HCT116 (cell line): ENCODE measurements around the gene ZBTB16. TPM values are rescaled to one million over a fixed set of nuclear protein-coding genes. Genes with fewer than 3 reads are reported as not detected.

Experiments used
- ATAC-seq: fragments of 200-7000 bp; cut with Tn5 transposase; 2 replicates; pipeline ENCODE4 v1.9.1; 2020; ENCODE audit warnings: mild to moderate bottlenecking, moderate library complexity
- BruUV-seq: library from RNA; stranded (reverse); fragments of 400-500 nt; replicated peaks from 2 replicates; lab custom pipeline; 2021; lab: Mats Ljungman, UMichigan
- CTCF ChIA-PET: fragments of 300-600 bp; sonication (Branson Sonifier 250); formaldehyde crosslinking; loops from one replicate; lab custom pipeline; 2021; ENCODE audit warnings: antibody characterized with exemption; lab: Charles Lee
- POLR2A ChIA-PET: fragments of 300-600, 350-600 bp; sonication (Branson Sonifier 250); formaldehyde crosslinking; loops from one replicate; lab custom pipeline; 2021; ENCODE audit warnings: antibody characterized with exemption; lab: Charles Lee
- RAD21 ChIA-PET, 2 experiments: fragments of 300-600 bp; sonication (Branson Sonifier 250); formaldehyde crosslinking; loops; one replicate each; lab custom pipeline; 2023; ENCODE audit warnings: low total read pairs in 2 of 2; ENCODE audit not compliant: uncharacterized antibody in 2 of 2, unreplicated experiment in 2 of 2, low non-redundant PET in 1 of 2; lab: Charles Lee
- DNase-seq: peaks from one replicate; pipeline ENCODE4 v3.0.0-alpha.2; 2010; ENCODE audit warnings: low read depth, low spot score
- H2AFZ ChIP-seq: fragments of 200-600 bp; shearing (Covaris generic), sonication (generic); 2 replicates; pipeline ENCODE4 v1.6.1; 2017; ENCODE audit warnings: low read depth, mixed run types, mixed read lengths, antibody characterized with exemption, low read length; ENCODE audit not compliant: poor library complexity, severe bottlenecking
- H3K27ac ChIP-seq: 2 replicates; pipeline ENCODE4 v1.5.1; 2012; ENCODE audit warnings: low read depth, low read length
- H3K27me3 ChIP-seq: fragments of 200-600 bp; sonication (generic); 2 replicates; pipeline ENCODE4 v1.6.1; 2016; ENCODE audit warnings: mixed run types, low read length, mixed read lengths; ENCODE audit not compliant: insufficient read depth
- H3K36me3 ChIP-seq, 2 experiments: fragments of 200-500 bp in 1 of 2; fragments of 200-600 bp in 1 of 2; sonication (Bioruptor generic) in 1 of 2; sonication (generic) in 1 of 2; 2 replicates each; pipeline versions ENCODE4 v1.5.1 to v1.6.1; 2014 to 2016; ENCODE audit warnings: low read length in 2 of 2, inconsistent platforms in 1 of 2, mixed read lengths in 1 of 2, mixed run types in 1 of 2; ENCODE audit not compliant: insufficient read depth in 2 of 2, control insufficient read depth in 1 of 2
- H3K4me1 ChIP-seq, 2 experiments: fragments of 200-600 bp in 1 of 2; sonication (generic) in 1 of 2; 2 replicates each; pipeline versions ENCODE4 v1.5.1 to v1.6.1; 2012 to 2017; ENCODE audit warnings: low read length in 2 of 2, inconsistent platforms in 1 of 2, mild to moderate bottlenecking in 1 of 2, mixed read lengths in 1 of 2, mixed run types in 1 of 2, moderate library complexity in 1 of 2; ENCODE audit not compliant: insufficient read depth in 2 of 2, control insufficient read depth in 1 of 2
- H3K4me2 ChIP-seq: fragments of 200-600 bp; sonication (generic); 2 replicates; pipeline ENCODE4 v1.6.1; 2017; ENCODE audit warnings: mixed run types, low read length, mixed read lengths
- H3K4me3 ChIP-seq, 2 experiments: fragments of 200-600 bp in 1 of 2; sonication (generic) in 1 of 2; replicated peaks in 1 of 2; 2 replicates each; pipeline ENCODE4 v1.5.1; 2011 to 2016; ENCODE audit warnings: low read length in 2 of 2, control low read depth in 1 of 2, low read depth in 1 of 2, mild to moderate bottlenecking in 1 of 2, mixed read lengths in 1 of 2, mixed run types in 1 of 2
- H3K79me2 ChIP-seq: fragments of 200-600 bp; sonication (generic); 2 replicates; pipeline ENCODE4 v1.6.1; 2017; ENCODE audit warnings: mild to moderate bottlenecking, mixed run types, low read length, moderate library complexity, mixed read lengths; ENCODE audit not compliant: insufficient read depth
- H3K9ac ChIP-seq: fragments of 200-600 bp; sonication (generic); 2 replicates; pipeline ENCODE4 v1.6.1; 2016; ENCODE audit warnings: low read length, mixed read lengths
- H3K9me2 ChIP-seq: fragments of 200-600 bp; sonication (generic), shearing (Covaris generic); 2 replicates; pipeline ENCODE4 v1.6.1; 2017; ENCODE audit warnings: mixed run types, mild to moderate bottlenecking, moderate library complexity; ENCODE audit not compliant: insufficient read depth
- H3K9me3 ChIP-seq, 2 experiments: fragments of 200-500 bp in 1 of 2; fragments of 200-600 bp in 1 of 2; sonication (Bioruptor generic) in 1 of 2; sonication (generic) in 1 of 2; 2 replicates each; pipeline ENCODE4 v1.6.1; 2014 to 2017; ENCODE audit warnings: low read length in 2 of 2, mixed read lengths in 2 of 2, inconsistent platforms in 1 of 2, low read depth in 1 of 2, mild to moderate bottlenecking in 1 of 2, mixed run types in 1 of 2, moderate library complexity in 1 of 2; ENCODE audit not compliant: control insufficient read depth in 1 of 2, insufficient read depth in 1 of 2
- H4K20me1 ChIP-seq: fragments of 200-600 bp; sonication (generic), shearing (Covaris generic); 2 replicates; pipeline ENCODE4 v1.6.1; 2017; ENCODE audit warnings: mixed run types, mild to moderate bottlenecking, moderate library complexity; ENCODE audit not compliant: insufficient read depth
- CEBPB ChIP-seq: IDR thresholded peaks from 2 replicates; pipeline ENCODE4 v1.6.1; 2012; ENCODE audit warnings: low read depth
- EGR1 ChIP-seq: IDR thresholded peaks from 2 replicates; pipeline ENCODE4 v1.6.1; 2012; ENCODE audit warnings: low read depth
- ELF1 ChIP-seq: IDR thresholded peaks from 2 replicates; pipeline ENCODE4 v1.6.1; 2012; ENCODE audit warnings: low read depth, borderline replicate concordance
- EZH2 ChIP-seq: fragments of 200-600 bp; sonication (generic); IDR thresholded peaks from 2 replicates; pipeline ENCODE4 v1.6.1; 2017; ENCODE audit warnings: antibody characterized with exemption, mixed run types
- EZH2phosphoT487 ChIP-seq: fragments of 200-600 bp; IDR thresholded peaks from 2 replicates; pipeline ENCODE4 v1.6.1; 2018; ENCODE audit warnings: antibody characterized with exemption, borderline replicate concordance
- FOSL1 ChIP-seq: IDR thresholded peaks from 2 replicates; pipeline ENCODE4 v1.6.1; 2012; ENCODE audit warnings: low read depth
- JUND ChIP-seq: IDR thresholded peaks from 2 replicates; pipeline ENCODE4 v1.6.1; 2012
- RAD21 ChIP-seq: IDR thresholded peaks from 2 replicates; pipeline ENCODE4 v1.6.1; 2012; ENCODE audit warnings: low read depth, mild to moderate bottlenecking
- SP1 ChIP-seq: IDR thresholded peaks from 2 replicates; pipeline ENCODE4 v1.6.1; 2012; ENCODE audit warnings: low read depth
- SRF ChIP-seq: IDR thresholded peaks from 2 replicates; pipeline ENCODE4 v1.6.1; 2012; ENCODE audit warnings: low read depth
- TCF7L2 ChIP-seq: IDR thresholded peaks from 2 replicates; pipeline ENCODE4 v1.7.0; 2011; ENCODE audit warnings: borderline replicate concordance, inconsistent platforms; ENCODE audit not compliant: insufficient read depth, insufficient read length; ENCODE audit errors: extremely low read depth
- YY1 ChIP-seq: IDR thresholded peaks from 2 replicates; pipeline ENCODE4 v1.6.1; 2011; ENCODE audit warnings: low read length, low read depth, moderate library complexity, mild to moderate bottlenecking; ENCODE audit not compliant: insufficient replicate concordance; ENCODE audit errors: extremely low read depth
- ZFX ChIP-seq: fragments of 450-650 bp; IDR thresholded peaks from 2 replicates; pipeline ENCODE4 v1.6.1; 2017
- ZNF274 ChIP-seq: fragments of 200-500 bp; sonication (Bioruptor generic); IDR thresholded peaks from 2 replicates; pipeline ENCODE4 v1.6.1; 2014; ENCODE audit warnings: mild to moderate bottlenecking, low read depth, low read length, inconsistent platforms
- intact Hi-C: fragments of 100-400 bp; cut with micrococcal nuclease; formaldehyde crosslinking; loops from 2 replicates; pipeline ENCODE4 v1.10.0; 2022
- total RNA-seq: library from RNA; stranded (reverse); gene quantifications from one replicate; pipeline ENCODE4 v1.2.1, GENCODE V29; 2021; ENCODE audit not compliant: unreplicated experiment
- TF ChIP-seq, protein P1 (sequence below), 3 experiments: fragments of 200-600 bp in 1 of 3; sonication (generic) in 1 of 3; IDR thresholded peaks in 2 of 3; conservative IDR thresholded peaks in 1 of 3; 2 replicates each; pipeline ENCODE4 v1.5.1; 2012 to 2017; ENCODE audit warnings: low read depth in 2 of 3, low read length in 2 of 3, antibody characterized with exemption in 1 of 3, borderline replicate concordance in 1 of 3, control low read depth in 1 of 3, mild to moderate bottlenecking in 1 of 3, mixed read lengths in 1 of 3, mixed run types in 1 of 3, moderate library complexity in 1 of 3; ENCODE audit not compliant: insufficient read depth in 1 of 3
- TF ChIP-seq, protein P2 (sequence below): IDR thresholded peaks from 2 replicates; pipeline ENCODE4 v1.6.1; 2012
- TF ChIP-seq, protein P3 (sequence below): IDR thresholded peaks from 2 replicates; pipeline ENCODE4 v1.6.1; 2012; ENCODE audit warnings: low read depth
- TF ChIP-seq, protein P4 (sequence below): IDR thresholded peaks from 2 replicates; pipeline ENCODE4 v1.6.1; 2012

Gene ZBTB16
- total RNA-seq, 1 experiment from 2014 or later, result 0.30 TPM

DNA sequence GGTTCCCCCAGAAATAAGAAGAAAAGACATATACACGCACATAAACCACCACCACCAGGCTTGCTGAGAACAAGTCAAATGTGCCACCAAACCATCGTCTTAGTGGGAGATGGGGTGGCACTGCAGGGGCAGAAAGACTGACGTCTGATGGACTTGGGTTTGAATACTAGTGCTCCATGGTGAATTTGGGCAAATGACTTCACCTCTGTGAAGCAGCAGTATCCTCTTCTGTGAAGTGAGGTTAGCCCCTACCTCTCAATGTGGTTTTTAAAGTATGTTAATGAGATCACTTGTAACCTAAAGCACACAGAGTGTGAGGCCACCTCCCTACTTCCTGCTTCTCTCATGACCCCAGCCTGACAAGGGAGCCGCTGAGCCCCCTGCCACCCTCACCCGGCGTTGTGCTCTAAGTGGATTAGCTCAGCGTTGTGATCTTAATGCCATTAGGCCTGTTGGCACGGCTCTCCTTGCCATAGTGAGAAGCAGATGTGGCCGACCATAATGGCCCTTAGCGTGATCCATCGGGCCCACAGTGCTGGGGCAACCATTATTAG lies 14.4 kb downstream of the ZBTB16 start:
- no peak for TF ChIP-seq CEBPB
- TF ChIP-seq ELF1, result no peak
- TF ChIP-seq, protein P1, sequence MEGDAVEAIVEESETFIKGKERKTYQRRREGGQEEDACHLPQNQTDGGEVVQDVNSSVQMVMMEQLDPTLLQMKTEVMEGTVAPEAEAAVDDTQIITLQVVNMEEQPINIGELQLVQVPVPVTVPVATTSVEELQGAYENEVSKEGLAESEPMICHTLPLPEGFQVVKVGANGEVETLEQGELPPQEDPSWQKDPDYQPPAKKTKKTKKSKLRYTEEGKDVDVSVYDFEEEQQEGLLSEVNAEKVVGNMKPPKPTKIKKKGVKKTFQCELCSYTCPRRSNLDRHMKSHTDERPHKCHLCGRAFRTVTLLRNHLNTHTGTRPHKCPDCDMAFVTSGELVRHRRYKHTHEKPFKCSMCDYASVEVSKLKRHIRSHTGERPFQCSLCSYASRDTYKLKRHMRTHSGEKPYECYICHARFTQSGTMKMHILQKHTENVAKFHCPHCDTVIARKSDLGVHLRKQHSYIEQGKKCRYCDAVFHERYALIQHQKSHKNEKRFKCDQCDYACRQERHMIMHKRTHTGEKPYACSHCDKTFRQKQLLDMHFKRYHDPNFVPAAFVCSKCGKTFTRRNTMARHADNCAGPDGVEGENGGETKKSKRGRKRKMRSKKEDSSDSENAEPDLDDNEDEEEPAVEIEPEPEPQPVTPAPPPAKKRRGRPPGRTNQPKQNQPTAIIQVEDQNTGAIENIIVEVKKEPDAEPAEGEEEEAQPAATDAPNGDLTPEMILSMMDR (IDR thresholded peaks at IDR 0.05 in 2 of 3, conservative IDR thresholded peaks at IDR 0.05 in 1 of 3; ENCODE audit: borderline replicate concordance in 1 of 3, insufficient read depth in 1 of 3, low read depth in 2 of 3, low read length in 2 of 3), result no peak
- TF ChIP-seq, protein P2, sequence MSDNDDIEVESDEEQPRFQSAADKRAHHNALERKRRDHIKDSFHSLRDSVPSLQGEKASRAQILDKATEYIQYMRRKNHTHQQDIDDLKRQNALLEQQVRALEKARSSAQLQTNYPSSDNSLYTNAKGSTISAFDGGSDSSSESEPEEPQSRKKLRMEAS, result no peak
- TF ChIP-seq FOSL1, result no peak
- TF ChIP-seq SRF, result no peak
- no peak for TF ChIP-seq JUND
- no peak for TF ChIP-seq ZNF274
- TF ChIP-seq TCF7L2, result no peak
- TF ChIP-seq EZH2, result no peak
- no peak for TF ChIP-seq RAD21
- TF ChIP-seq ZFX, result no peak
- TF ChIP-seq, protein P3, sequence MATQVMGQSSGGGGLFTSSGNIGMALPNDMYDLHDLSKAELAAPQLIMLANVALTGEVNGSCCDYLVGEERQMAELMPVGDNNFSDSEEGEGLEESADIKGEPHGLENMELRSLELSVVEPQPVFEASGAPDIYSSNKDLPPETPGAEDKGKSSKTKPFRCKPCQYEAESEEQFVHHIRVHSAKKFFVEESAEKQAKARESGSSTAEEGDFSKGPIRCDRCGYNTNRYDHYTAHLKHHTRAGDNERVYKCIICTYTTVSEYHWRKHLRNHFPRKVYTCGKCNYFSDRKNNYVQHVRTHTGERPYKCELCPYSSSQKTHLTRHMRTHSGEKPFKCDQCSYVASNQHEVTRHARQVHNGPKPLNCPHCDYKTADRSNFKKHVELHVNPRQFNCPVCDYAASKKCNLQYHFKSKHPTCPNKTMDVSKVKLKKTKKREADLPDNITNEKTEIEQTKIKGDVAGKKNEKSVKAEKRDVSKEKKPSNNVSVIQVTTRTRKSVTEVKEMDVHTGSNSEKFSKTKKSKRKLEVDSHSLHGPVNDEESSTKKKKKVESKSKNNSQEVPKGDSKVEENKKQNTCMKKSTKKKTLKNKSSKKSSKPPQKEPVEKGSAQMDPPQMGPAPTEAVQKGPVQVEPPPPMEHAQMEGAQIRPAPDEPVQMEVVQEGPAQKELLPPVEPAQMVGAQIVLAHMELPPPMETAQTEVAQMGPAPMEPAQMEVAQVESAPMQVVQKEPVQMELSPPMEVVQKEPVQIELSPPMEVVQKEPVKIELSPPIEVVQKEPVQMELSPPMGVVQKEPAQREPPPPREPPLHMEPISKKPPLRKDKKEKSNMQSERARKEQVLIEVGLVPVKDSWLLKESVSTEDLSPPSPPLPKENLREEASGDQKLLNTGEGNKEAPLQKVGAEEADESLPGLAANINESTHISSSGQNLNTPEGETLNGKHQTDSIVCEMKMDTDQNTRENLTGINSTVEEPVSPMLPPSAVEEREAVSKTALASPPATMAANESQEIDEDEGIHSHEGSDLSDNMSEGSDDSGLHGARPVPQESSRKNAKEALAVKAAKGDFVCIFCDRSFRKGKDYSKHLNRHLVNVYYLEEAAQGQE, result no peak
- no peak for TF ChIP-seq SP1
- TF ChIP-seq EZH2phosphoT487, result no peak
- no peak for TF ChIP-seq YY1
- no peak for TF ChIP-seq EGR1
- TF ChIP-seq, protein P4, sequence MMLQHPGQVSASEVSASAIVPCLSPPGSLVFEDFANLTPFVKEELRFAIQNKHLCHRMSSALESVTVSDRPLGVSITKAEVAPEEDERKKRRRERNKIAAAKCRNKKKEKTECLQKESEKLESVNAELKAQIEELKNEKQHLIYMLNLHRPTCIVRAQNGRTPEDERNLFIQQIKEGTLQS, result no peak
- H3K9me3 ChIP-seq, result no peaks in the 10 kb centered on the region
- DNase-seq (no peak), ATAC-seq (no peak)
- no peaks in the 10 kb centered on the region for H3K36me3 ChIP-seq
- H2AFZ ChIP-seq, result no peak overlapping the region
- CTCF ChIA-PET, result no interaction called here
- no peaks in the 10 kb centered on the region for H4K20me1 ChIP-seq
- H3K9me2 ChIP-seq, result no peaks in the 10 kb centered on the region
- H3K79me2 ChIP-seq, result no peaks in the 10 kb centered on the region
- no peaks in the 10 kb centered on the region for H3K4me1 ChIP-seq
- intact Hi-C loops, result loop anchor here (2.0 kb wide), 1 partner anchor 37 kb away; no protein-coding TSS in a partner anchor
- H3K27me3 ChIP-seq, result peaks cover 32% of the 10 kb centered on the region
- RAD21 ChIA-PET, result no interaction called here
- no peak overlapping the region for H3K4me2 ChIP-seq
- no peak overlapping the region for H3K4me3 ChIP-seq
- POLR2A ChIA-PET, result no interaction called here
- no peak overlapping the region for H3K27ac ChIP-seq
- H3K9ac ChIP-seq, result no peak overlapping the region
- BruUV-seq, result no TSS peak
